Measurements from ENCODE around the gene PRR35.

GRCh38 chr16:588639-588888, 28.4 kb downstream of the PRR35 start:
- TF ChIP-seq SUZ12 (IDR thresholded peaks at IDR 0.05) (no peak), ELF4 (IDR thresholded peaks at IDR 0.05) (no peak), ARNT (IDR thresholded peaks at IDR 0.05) (no peak)
